Limb (tissue), 2 donors: ENCODE results near the gene NT5DC1.

Experiments used
- DNase-seq, 2 donors: peaks; one replicate each; pipeline ENCODE4 v3.0.0-alpha.2; 2016; ENCODE audit errors: extremely low spot score in 2 of 2

The NT5DC1 gene

GRCh38 chr6:116136373-116136772, 35.7 kb downstream of the NT5DC1 start:
- no peak for DNase-seq

GRCh38 chr6:116136933-116137340, 36.3 kb downstream of the NT5DC1 start:
- DNase-seq, result no peak

GRCh38 chr6:116139917-116140316, 39.3 kb downstream of the NT5DC1 start:
- DNase-seq, result no peak

GRCh38 chr6:116144605-116145004, 44.0 kb downstream of the NT5DC1 start:
- peak in 1 of 2 donors; percentile 37 for DNase-seq

GRCh38 chr6:116145803-116146675, 45.4 kb downstream of the NT5DC1 start:
- no peak for DNase-seq

GRCh38 chr6:116152620-116153019, 52.0 kb downstream of the NT5DC1 start:
- no peak for DNase-seq

- DNase-seq, result no peak
These were observed 54.2 kb downstream of the NT5DC1 start for GRCh38 chr6:116154887-116155286.

GRCh38 chr6:116156405-116157326, 56.0 kb downstream of the NT5DC1 start:
- DNase-seq, result no peak

- no peak for DNase-seq
These were observed 56.7 kb downstream of the NT5DC1 start for GRCh38 chr6:116157391-116157790.

GRCh38 chr6:116158641-116159040, 58.0 kb downstream of the NT5DC1 start:
- DNase-seq, result no peak

GRCh38 chr6:116159782-116160524, 59.3 kb downstream of the NT5DC1 start:
- no peak for DNase-seq

- no peak for DNase-seq
These were observed 64.9 kb downstream of the NT5DC1 start for GRCh38 chr6:116165596-116165995.

GRCh38 chr6:116166369-116166768, 65.7 kb downstream of the NT5DC1 start:
- no peak for DNase-seq

- no peak for DNase-seq
These were observed 67.5 kb downstream of the NT5DC1 start for GRCh38 chr6:116168148-116168547.

GRCh38 chr6:116169880-116170279, 69.2 kb downstream of the NT5DC1 start:
- DNase-seq, result no peak

- no peak for DNase-seq
These were observed 69.9 kb downstream of the NT5DC1 start for GRCh38 chr6:116170358-116171057.

GRCh38 chr6:116173928-116174327, 73.3 kb downstream of the NT5DC1 start:
- DNase-seq, result no peak

- DNase-seq, result no peak
These were observed 74.7 kb downstream of the NT5DC1 start for GRCh38 chr6:116175344-116175743.

- no peak for DNase-seq
These were observed 75.9 kb downstream of the NT5DC1 start for GRCh38 chr6:116176596-116176995.

GRCh38 chr6:116180375-116180774, 79.7 kb downstream of the NT5DC1 start:
- DNase-seq, result no peak

- no peak for DNase-seq
These were observed 88.8 kb downstream of the NT5DC1 start for GRCh38 chr6:116189472-116189871.
